T-cell (primary cell): ENCODE data around the gene ACVR1B. TPM values are rescaled to one million over a fixed set of nuclear protein-coding genes. Genes with fewer than 3 reads are reported as not detected.

Source experiments
- ATAC-seq, 4 experiments: fragments of 200-7000 bp in 3 of 4; fragments of 150-1000 bp in 1 of 4; cut with Tn5 transposase; replicated peaks in 1 of 4; 1 replicate in 3 of 4; 2 replicates in 1 of 4; pipeline ENCODE4 v1.10.0; 2021; ENCODE audit warnings: moderate library complexity in 3 of 4, mild to moderate bottlenecking in 2 of 4, moderate number of reproducible peaks in 1 of 4
- CTCF ChIA-PET, 2 donors: fragments of 300-600 bp; sonication (Branson Sonifier 250); formaldehyde crosslinking; loops; one replicate each; lab custom pipeline; 2022; ENCODE audit warnings: antibody characterized with exemption in 2 of 2; lab: Charles Lee
- POLR2A ChIA-PET, 2 donors: fragments of 300-600 bp; sonication (Branson Sonifier 250); formaldehyde crosslinking; loops; one replicate each; lab custom pipeline; 2022; ENCODE audit warnings: antibody characterized with exemption in 2 of 2; lab: Charles Lee
- DNase-seq, 35 experiments: peaks; one replicate each; pipeline versions ENCODE4 v3.0.0 to v3.0.0-alpha.2; 2013 to 2023
- H3K27ac ChIP-seq: one replicate; pipeline ENCODE4 v1.5.1; 2013; ENCODE audit warnings: low read length
- H3K27me3 ChIP-seq, 2 experiments: replicated peaks in 1 of 2; 1 replicate in 1 of 2; 2 replicates in 1 of 2; pipeline versions ENCODE4 v1.6.1 to v1.7.0; 2013; ENCODE audit warnings: low read length in 1 of 2, mixed read lengths in 1 of 2; ENCODE audit not compliant: control insufficient read depth in 2 of 2, insufficient read depth in 2 of 2; ENCODE audit errors: extremely low read depth in 1 of 2
- H3K36me3 ChIP-seq, 2 donors: 1 replicate in 1 of 2; 2 replicates in 1 of 2; pipeline versions ENCODE4 v1.6.1 to v1.7.0; 2013; ENCODE audit warnings: low read length in 1 of 2; ENCODE audit not compliant: control insufficient read depth in 2 of 2, insufficient read depth in 1 of 2; ENCODE audit errors: extremely low read depth in 1 of 2
- H3K4me1 ChIP-seq, 2 experiments: 1 replicate in 1 of 2; 2 replicates in 1 of 2; pipeline versions ENCODE4 v1.6.1 to v1.7.0; 2013; ENCODE audit warnings: low read length in 2 of 2, mixed read lengths in 1 of 2; ENCODE audit not compliant: insufficient read depth in 2 of 2, control insufficient read depth in 1 of 2; ENCODE audit errors: extremely low read depth in 1 of 2
- H3K4me3 ChIP-seq, 2 donors: 1 replicate in 1 of 2; 2 replicates in 1 of 2; pipeline versions ENCODE4 v1.5.1 to v1.7.0; 2013; ENCODE audit warnings: mild to moderate bottlenecking in 2 of 2, low read length in 1 of 2, moderate library complexity in 1 of 2; ENCODE audit not compliant: control insufficient read depth in 1 of 2; ENCODE audit errors: extremely low read depth in 1 of 2
- H3K9me3 ChIP-seq: 2 replicates; pipeline ENCODE4 v1.7.0; 2013
- H3K27ac Mint-ChIP-seq, 2 donors: one replicate each; pipeline ENCODE4 v1.8.0; 2020 to 2021; ENCODE audit warnings: mild to moderate bottlenecking in 2 of 2, mixed read lengths in 2 of 2
- H3K27me3 Mint-ChIP-seq, 2 donors: one replicate each; pipeline ENCODE4 v1.8.0; 2021 to 2022; ENCODE audit warnings: mixed read lengths in 2 of 2
- H3K36me3 Mint-ChIP-seq: one replicate; pipeline ENCODE4 v1.8.0; 2021; ENCODE audit warnings: mixed read lengths
- H3K4me1 Mint-ChIP-seq, 3 donors: one replicate each; pipeline ENCODE4 v1.8.0; 2020 to 2022; ENCODE audit warnings: mixed read lengths in 3 of 3, mild to moderate bottlenecking in 1 of 3
- H3K4me3 Mint-ChIP-seq, 3 donors: one replicate each; pipeline ENCODE4 v1.8.0; 2020 to 2022; ENCODE audit warnings: mild to moderate bottlenecking in 3 of 3, mixed read lengths in 3 of 3, moderate library complexity in 3 of 3
- H3K9me3 Mint-ChIP-seq, 3 donors: one replicate each; pipeline ENCODE4 v1.8.0; 2020 to 2022; ENCODE audit warnings: mixed read lengths in 3 of 3
- WGBS: methylation state at CpG from one replicate; pipeline ENCODE4 v1.1.5; 2013; ENCODE audit warnings: missing lambda C conversion rate; ENCODE audit not compliant: insufficient coverage; 5-methylcytosine and 5-hydroxymethylcytosine counted together
- total RNA-seq, 35 experiments: library from RNA in 6 of 35; stranded (reverse) in 6 of 35; fragments of 120-200 nt in 1 of 35; gene quantifications; one replicate each; pipeline versions ENCODE4 v1.2.1 to v1.2.4 and lab custom pipeline; 2013 to 2026

The ACVR1B gene
- total RNA-seq, 5 donors from 2014 or later (not counting 1 experiment from before 2014, with no cell fraction given), result 9.0 to 12.6 (median 11.8) TPM

DNA sequence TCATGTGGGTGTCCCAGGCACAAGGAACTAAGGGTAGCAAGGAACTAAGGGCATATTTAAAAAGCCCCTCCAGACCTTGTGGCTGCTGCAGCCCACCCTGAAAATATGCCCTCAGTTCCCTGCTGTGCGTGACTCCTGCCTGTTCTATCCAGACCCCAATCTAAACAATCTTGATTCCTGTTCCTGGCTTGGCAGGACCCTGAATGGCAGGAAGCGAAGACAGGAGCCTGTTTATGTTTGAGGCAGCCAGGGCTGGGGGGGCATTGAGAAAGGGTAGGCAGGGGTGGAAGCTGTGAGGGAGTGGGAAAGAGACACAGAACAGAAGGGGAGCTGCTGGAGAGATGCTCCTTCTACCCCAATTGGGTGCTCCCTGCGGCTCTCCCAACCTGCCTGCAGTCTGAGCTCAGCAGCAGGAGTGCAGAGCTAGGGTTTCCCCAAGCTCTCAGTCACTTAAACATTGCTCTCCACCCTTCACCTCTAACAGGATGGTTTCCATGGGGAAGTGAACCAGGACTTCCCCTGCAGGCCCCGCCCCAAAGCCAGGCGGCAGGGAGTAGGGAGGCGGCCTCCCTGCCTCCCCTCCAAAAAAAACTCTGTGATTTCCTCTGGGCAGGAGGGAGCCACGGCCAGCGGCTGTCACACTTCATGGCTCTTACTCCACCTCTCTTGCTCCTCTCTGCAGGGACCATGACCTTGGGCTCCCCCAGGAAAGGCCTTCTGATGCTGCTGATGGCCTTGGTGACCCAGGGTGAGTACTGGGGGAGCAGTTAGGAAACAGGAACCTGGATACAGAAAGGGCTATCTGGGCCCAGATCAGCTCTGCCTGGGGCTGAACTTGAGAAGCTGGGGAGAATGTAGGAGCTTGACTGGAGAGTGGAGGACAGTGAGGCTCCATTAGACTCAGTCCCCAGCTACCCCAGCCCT is 39.4 kb upstream of the ACVR1B start:
- no peaks in the 10 kb centered on the region for H3K36me3 ChIP-seq
- DNase-seq (no peak), ATAC-seq (no peak)
- H3K9me3 ChIP-seq, result no peaks in the 10 kb centered on the region
- H3K36me3 Mint-ChIP-seq, result no peaks in the 10 kb centered on the region
- H3K4me1 Mint-ChIP-seq, result peaks cover 2 to 7% (median 4%) of the 10 kb centered on the region in 3 donors
- no peak overlapping the region for H3K27ac Mint-ChIP-seq
- 94% methylated on average over 3 of the region's 8 CpGs for WGBS
- no peak overlapping the region for H3K4me3 ChIP-seq
- no peak overlapping the region for H3K27ac ChIP-seq
- H3K27me3 Mint-ChIP-seq, result peaks cover 17 to 19% of the 10 kb centered on the region in 2 donors
- peaks cover 0 to 45% of the 10 kb centered on the region in 2 experiments for H3K27me3 ChIP-seq
- CTCF ChIA-PET, result no interaction called here
- H3K4me3 Mint-ChIP-seq, result no peak overlapping the region
- H3K9me3 Mint-ChIP-seq, result no peaks in the 10 kb centered on the region
- H3K4me1 ChIP-seq, result no peaks in the 10 kb centered on the region
- POLR2A ChIA-PET, result no interaction called here

DNA sequence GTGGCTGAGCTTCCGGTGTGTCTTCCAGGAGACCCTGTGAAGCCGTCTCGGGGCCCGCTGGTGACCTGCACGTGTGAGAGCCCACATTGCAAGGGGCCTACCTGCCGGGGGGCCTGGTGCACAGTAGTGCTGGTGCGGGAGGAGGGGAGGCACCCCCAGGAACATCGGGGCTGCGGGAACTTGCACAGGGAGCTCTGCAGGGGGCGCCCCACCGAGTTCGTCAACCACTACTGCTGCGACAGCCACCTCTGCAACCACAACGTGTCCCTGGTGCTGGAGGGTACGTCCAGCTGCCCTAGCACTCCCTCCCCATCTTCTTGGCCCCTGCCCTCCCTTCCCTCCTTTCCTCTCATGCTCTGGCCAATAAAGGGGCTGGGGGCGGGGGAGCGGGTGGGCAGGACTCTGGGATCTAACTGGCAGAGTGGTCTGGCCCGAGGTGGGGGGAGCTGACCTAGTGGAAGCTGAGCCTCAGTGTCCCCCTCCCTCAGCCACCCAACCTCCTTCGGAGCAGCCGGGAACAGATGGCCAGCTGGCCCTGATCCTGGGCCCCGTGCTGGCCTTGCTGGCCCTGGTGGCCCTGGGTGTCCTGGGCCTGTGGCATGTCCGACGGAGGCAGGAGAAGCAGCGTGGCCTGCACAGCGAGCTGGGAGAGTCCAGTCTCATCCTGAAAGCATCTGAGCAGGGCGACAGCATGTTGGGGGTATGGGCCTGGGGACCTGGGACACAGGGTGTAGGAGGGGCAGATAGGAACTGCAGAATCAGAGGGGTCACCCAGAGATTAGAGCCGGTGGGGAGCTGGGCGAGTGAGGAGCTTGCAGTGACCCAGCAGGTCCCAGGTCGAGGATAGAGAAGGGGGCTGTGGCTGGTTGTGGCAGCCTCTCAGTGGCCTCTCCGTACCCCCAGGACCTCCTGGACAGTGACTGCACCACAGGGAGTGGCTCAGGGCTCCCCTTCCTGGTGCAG is 38.1 kb upstream of the ACVR1B start:
- no peak overlapping the region for H3K27ac Mint-ChIP-seq
- Histone ChIP-seq H3K27ac (no peak overlapping the region), H3K27me3 (peaks cover 0 to 34% of the 10 kb centered on the region in 2 experiments), H3K4me1 (no peaks in the 10 kb centered on the region), H3K36me3 (no peaks in the 10 kb centered on the region), H3K4me3 (no peak overlapping the region), H3K9me3 (no peaks in the 10 kb centered on the region)
- ChIA-PET CTCF (no interaction called here), POLR2A (interaction anchor here in 1 of 2 donors (0.7 kb wide), 1 partner anchor 492 kb away, joined by 9 read pairs; no protein-coding TSS in a partner anchor)
- no peaks in the 10 kb centered on the region for H3K9me3 Mint-ChIP-seq
- WGBS, result 80% methylated on average over 20 of the region's 30 CpGs
- DNase-seq (no peak), ATAC-seq (no peak)
- H3K27me3 Mint-ChIP-seq, result peaks cover 11 to 13% of the 10 kb centered on the region in 2 donors
- H3K36me3 Mint-ChIP-seq, result no peaks in the 10 kb centered on the region
- no peaks in the 10 kb centered on the region for H3K4me1 Mint-ChIP-seq
- H3K4me3 Mint-ChIP-seq, result no peak overlapping the region

DNA sequence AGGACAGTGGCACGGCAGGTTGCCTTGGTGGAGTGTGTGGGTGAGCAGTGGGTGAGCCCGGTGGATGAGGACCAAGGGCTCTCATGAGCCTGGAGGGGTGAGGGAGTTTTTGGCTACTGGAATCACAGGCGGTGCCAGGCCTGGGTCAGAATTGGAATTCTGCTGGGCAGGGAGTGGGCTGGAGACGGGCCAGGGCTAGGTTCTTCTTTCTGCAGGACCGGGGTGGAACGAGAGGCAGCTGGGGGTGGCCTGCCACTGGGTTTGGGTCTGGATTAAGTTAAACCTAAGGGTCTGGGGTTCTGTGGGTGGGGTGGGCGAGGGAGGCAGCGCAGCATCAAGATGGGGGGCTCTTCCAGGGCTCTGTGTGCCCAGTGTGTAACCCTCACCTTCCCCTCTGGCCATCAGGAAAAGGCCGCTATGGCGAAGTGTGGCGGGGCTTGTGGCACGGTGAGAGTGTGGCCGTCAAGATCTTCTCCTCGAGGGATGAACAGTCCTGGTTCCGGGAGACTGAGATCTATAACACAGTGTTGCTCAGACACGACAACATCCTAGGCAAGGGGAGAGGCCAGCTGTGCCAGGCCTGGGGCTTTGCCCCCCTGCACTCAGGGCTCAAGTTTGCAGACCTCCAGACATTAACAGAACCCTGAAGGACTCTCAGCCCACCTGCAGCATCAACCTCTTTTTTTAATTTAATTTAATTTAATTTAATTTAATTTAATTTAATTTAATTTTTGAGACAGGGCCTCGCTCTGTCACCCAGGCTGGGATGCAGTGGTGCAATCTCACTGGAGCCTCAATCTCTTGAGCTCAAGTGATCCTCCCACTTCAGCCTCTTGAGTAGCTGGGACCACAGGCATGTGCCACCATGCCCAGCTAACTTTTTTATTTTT is 37.2 kb upstream of the ACVR1B start:
- no peak overlapping the region for H3K4me3 ChIP-seq
- H3K36me3 ChIP-seq, result no peaks in the 10 kb centered on the region
- H3K4me1 Mint-ChIP-seq, result no peaks in the 10 kb centered on the region
- no peaks in the 10 kb centered on the region for H3K36me3 Mint-ChIP-seq
- DNase-seq, result no peak
- H3K9me3 ChIP-seq, result no peaks in the 10 kb centered on the region
- H3K27me3 Mint-ChIP-seq, result peaks cover 4 to 7% of the 10 kb centered on the region in 2 donors
- WGBS, result 85% methylated on average over 15 of the region's 17 CpGs
- ChIA-PET POLR2A (no interaction called here), CTCF (no interaction called here)
- peaks cover 0 to 27% of the 10 kb centered on the region in 2 experiments for H3K27me3 ChIP-seq
- no peak overlapping the region for H3K27ac Mint-ChIP-seq
- H3K4me3 Mint-ChIP-seq, result no peak overlapping the region
- no peaks in the 10 kb centered on the region for H3K4me1 ChIP-seq
- no peaks in the 10 kb centered on the region for H3K9me3 Mint-ChIP-seq
- H3K27ac ChIP-seq, result no peak overlapping the region
- ATAC-seq, result no peak

GRCh38 chr12:51915003-51915625 is 36.4 kb upstream of the ACVR1B start:
- CTCF ChIA-PET, result no interaction called here
- no peaks in the 10 kb centered on the region for H3K9me3 ChIP-seq
- Mint-ChIP-seq H3K27me3 (peaks cover 4% of the 10 kb centered on the region in 2 donors), H3K27ac (no peak overlapping the region), H3K4me1 (no peaks in the 10 kb centered on the region), H3K4me3 (no peak overlapping the region), H3K36me3 (no peaks in the 10 kb centered on the region), H3K9me3 (no peaks in the 10 kb centered on the region)
- POLR2A ChIA-PET, result no interaction called here
- DNase-seq, result no peak
- 95% methylated on average over 26 of the region's 28 CpGs for WGBS
- H3K4me3 ChIP-seq, result no peak overlapping the region
- H3K27me3 ChIP-seq, result peaks cover 0 to 26% of the 10 kb centered on the region in 2 experiments
- H3K36me3 ChIP-seq, result no peaks in the 10 kb centered on the region
- ATAC-seq, result no peak
- H3K4me1 ChIP-seq, result no peaks in the 10 kb centered on the region
- H3K27ac ChIP-seq, result no peak overlapping the region

GRCh38 chr12:51915951-51916350 is 35.5 kb upstream of the ACVR1B start:
- Mint-ChIP-seq H3K4me3 (no peak overlapping the region), H3K9me3 (no peaks in the 10 kb centered on the region), H3K4me1 (no peaks in the 10 kb centered on the region), H3K36me3 (no peaks in the 10 kb centered on the region), H3K27me3 (peaks cover 4% of the 10 kb centered on the region in 2 donors), H3K27ac (no peak overlapping the region)
- ATAC-seq (no peak), DNase-seq (no peak)
- CTCF ChIA-PET, result no interaction called here
- POLR2A ChIA-PET, result no interaction called here
- Histone ChIP-seq H3K27ac (no peak overlapping the region), H3K4me1 (no peaks in the 10 kb centered on the region), H3K4me3 (no peak overlapping the region), H3K36me3 (no peaks in the 10 kb centered on the region), H3K27me3 (peaks cover 0 to 26% of the 10 kb centered on the region in 2 experiments), H3K9me3 (no peaks in the 10 kb centered on the region)
- 100% methylated on average over 8 of the region's 11 CpGs for WGBS
